HCT116 (cell line): ENCODE data around the gene MICAL3. TPM values are rescaled to one million over a fixed set of nuclear protein-coding genes. Genes with fewer than 3 reads are reported as not detected.

Experiments
- ATAC-seq: fragments of 200-7000 bp; cut with Tn5 transposase; 2 replicates; pipeline ENCODE4 v1.9.1; 2020; ENCODE audit warnings: mild to moderate bottlenecking, moderate library complexity
- BruUV-seq: library from RNA; stranded (reverse); fragments of 400-500 nt; replicated peaks from 2 replicates; lab custom pipeline; 2021; lab: Mats Ljungman, UMichigan
- CTCF ChIA-PET: fragments of 300-600 bp; sonication (Branson Sonifier 250); formaldehyde crosslinking; loops from one replicate; lab custom pipeline; 2021; ENCODE audit warnings: antibody characterized with exemption; lab: Charles Lee
- POLR2A ChIA-PET: fragments of 300-600, 350-600 bp; sonication (Branson Sonifier 250); formaldehyde crosslinking; loops from one replicate; lab custom pipeline; 2021; ENCODE audit warnings: antibody characterized with exemption; lab: Charles Lee
- RAD21 ChIA-PET, 2 experiments: fragments of 300-600 bp; sonication (Branson Sonifier 250); formaldehyde crosslinking; loops; one replicate each; lab custom pipeline; 2023; ENCODE audit warnings: low total read pairs in 2 of 2; ENCODE audit not compliant: uncharacterized antibody in 2 of 2, unreplicated experiment in 2 of 2, low non-redundant PET in 1 of 2; lab: Charles Lee
- DNase-seq: peaks from one replicate; pipeline ENCODE4 v3.0.0-alpha.2; 2010; ENCODE audit warnings: low read depth, low spot score
- H2AFZ ChIP-seq: fragments of 200-600 bp; shearing (Covaris generic), sonication (generic); 2 replicates; pipeline ENCODE4 v1.6.1; 2017; ENCODE audit warnings: low read depth, mixed run types, mixed read lengths, antibody characterized with exemption, low read length; ENCODE audit not compliant: poor library complexity, severe bottlenecking
- H3K27ac ChIP-seq: 2 replicates; pipeline ENCODE4 v1.5.1; 2012; ENCODE audit warnings: low read depth, low read length
- H3K27me3 ChIP-seq: fragments of 200-600 bp; sonication (generic); 2 replicates; pipeline ENCODE4 v1.6.1; 2016; ENCODE audit warnings: mixed run types, low read length, mixed read lengths; ENCODE audit not compliant: insufficient read depth
- H3K36me3 ChIP-seq, 2 experiments: fragments of 200-500 bp in 1 of 2; fragments of 200-600 bp in 1 of 2; sonication (Bioruptor generic) in 1 of 2; sonication (generic) in 1 of 2; 2 replicates each; pipeline versions ENCODE4 v1.5.1 to v1.6.1; 2014 to 2016; ENCODE audit warnings: low read length in 2 of 2, inconsistent platforms in 1 of 2, mixed read lengths in 1 of 2, mixed run types in 1 of 2; ENCODE audit not compliant: insufficient read depth in 2 of 2, control insufficient read depth in 1 of 2
- H3K4me1 ChIP-seq, 2 experiments: fragments of 200-600 bp in 1 of 2; sonication (generic) in 1 of 2; 2 replicates each; pipeline versions ENCODE4 v1.5.1 to v1.6.1; 2012 to 2017; ENCODE audit warnings: low read length in 2 of 2, inconsistent platforms in 1 of 2, mild to moderate bottlenecking in 1 of 2, mixed read lengths in 1 of 2, mixed run types in 1 of 2, moderate library complexity in 1 of 2; ENCODE audit not compliant: insufficient read depth in 2 of 2, control insufficient read depth in 1 of 2
- H3K4me2 ChIP-seq: fragments of 200-600 bp; sonication (generic); 2 replicates; pipeline ENCODE4 v1.6.1; 2017; ENCODE audit warnings: mixed run types, low read length, mixed read lengths
- H3K4me3 ChIP-seq, 2 experiments: fragments of 200-600 bp in 1 of 2; sonication (generic) in 1 of 2; replicated peaks in 1 of 2; 2 replicates each; pipeline ENCODE4 v1.5.1; 2011 to 2016; ENCODE audit warnings: low read length in 2 of 2, control low read depth in 1 of 2, low read depth in 1 of 2, mild to moderate bottlenecking in 1 of 2, mixed read lengths in 1 of 2, mixed run types in 1 of 2
- H3K79me2 ChIP-seq: fragments of 200-600 bp; sonication (generic); 2 replicates; pipeline ENCODE4 v1.6.1; 2017; ENCODE audit warnings: mild to moderate bottlenecking, mixed run types, low read length, moderate library complexity, mixed read lengths; ENCODE audit not compliant: insufficient read depth
- H3K9ac ChIP-seq: fragments of 200-600 bp; sonication (generic); 2 replicates; pipeline ENCODE4 v1.6.1; 2016; ENCODE audit warnings: low read length, mixed read lengths
- H3K9me2 ChIP-seq: fragments of 200-600 bp; sonication (generic), shearing (Covaris generic); 2 replicates; pipeline ENCODE4 v1.6.1; 2017; ENCODE audit warnings: mixed run types, mild to moderate bottlenecking, moderate library complexity; ENCODE audit not compliant: insufficient read depth
- H3K9me3 ChIP-seq, 2 experiments: fragments of 200-500 bp in 1 of 2; fragments of 200-600 bp in 1 of 2; sonication (Bioruptor generic) in 1 of 2; sonication (generic) in 1 of 2; 2 replicates each; pipeline ENCODE4 v1.6.1; 2014 to 2017; ENCODE audit warnings: low read length in 2 of 2, mixed read lengths in 2 of 2, inconsistent platforms in 1 of 2, low read depth in 1 of 2, mild to moderate bottlenecking in 1 of 2, mixed run types in 1 of 2, moderate library complexity in 1 of 2; ENCODE audit not compliant: control insufficient read depth in 1 of 2, insufficient read depth in 1 of 2
- H4K20me1 ChIP-seq: fragments of 200-600 bp; sonication (generic), shearing (Covaris generic); 2 replicates; pipeline ENCODE4 v1.6.1; 2017; ENCODE audit warnings: mixed run types, mild to moderate bottlenecking, moderate library complexity; ENCODE audit not compliant: insufficient read depth
- ATF3 ChIP-seq: IDR thresholded peaks from 2 replicates; pipeline ENCODE4 v1.6.1; 2012
- CBX3 ChIP-seq: IDR thresholded peaks from 2 replicates; pipeline ENCODE4 v1.6.1; 2012; ENCODE audit warnings: low read depth
- CTCF ChIP-seq, 3 experiments: fragments of 200-600 bp in 1 of 3; sonication (generic) in 1 of 3; IDR thresholded peaks in 2 of 3; conservative IDR thresholded peaks in 1 of 3; 2 replicates each; pipeline ENCODE4 v1.5.1; 2012 to 2017; ENCODE audit warnings: low read depth in 2 of 3, low read length in 2 of 3, antibody characterized with exemption in 1 of 3, borderline replicate concordance in 1 of 3, control low read depth in 1 of 3, mild to moderate bottlenecking in 1 of 3, mixed read lengths in 1 of 3, mixed run types in 1 of 3, moderate library complexity in 1 of 3; ENCODE audit not compliant: insufficient read depth in 1 of 3
- EGR1 ChIP-seq: IDR thresholded peaks from 2 replicates; pipeline ENCODE4 v1.6.1; 2012; ENCODE audit warnings: low read depth
- ELF1 ChIP-seq: IDR thresholded peaks from 2 replicates; pipeline ENCODE4 v1.6.1; 2012; ENCODE audit warnings: low read depth, borderline replicate concordance
- EZH2 ChIP-seq: fragments of 200-600 bp; sonication (generic); IDR thresholded peaks from 2 replicates; pipeline ENCODE4 v1.6.1; 2017; ENCODE audit warnings: antibody characterized with exemption, mixed run types
- EZH2phosphoT487 ChIP-seq: fragments of 200-600 bp; IDR thresholded peaks from 2 replicates; pipeline ENCODE4 v1.6.1; 2018; ENCODE audit warnings: antibody characterized with exemption, borderline replicate concordance
- JUND ChIP-seq: IDR thresholded peaks from 2 replicates; pipeline ENCODE4 v1.6.1; 2012
- MAX ChIP-seq: IDR thresholded peaks from 2 replicates; pipeline ENCODE4 v1.6.1; 2012
- POLR2A ChIP-seq: IDR thresholded peaks from 2 replicates; pipeline ENCODE4 v1.7.0; 2011; ENCODE audit warnings: borderline replicate concordance; ENCODE audit not compliant: insufficient read depth, insufficient read length; ENCODE audit errors: extremely low read depth
- POLR2AphosphoS5 ChIP-seq: IDR thresholded peaks from 2 replicates; pipeline ENCODE4 v1.6.1; 2011; ENCODE audit warnings: mild to moderate bottlenecking, low read depth, low read length, moderate library complexity
- RAD21 ChIP-seq: IDR thresholded peaks from 2 replicates; pipeline ENCODE4 v1.6.1; 2012; ENCODE audit warnings: low read depth, mild to moderate bottlenecking
- REST ChIP-seq: IDR thresholded peaks from 2 replicates; pipeline ENCODE4 v1.6.1; 2012; ENCODE audit warnings: low read depth
- SIN3A ChIP-seq: IDR thresholded peaks from 2 replicates; pipeline ENCODE4 v1.6.1; 2012; ENCODE audit warnings: low read depth
- SP1 ChIP-seq: IDR thresholded peaks from 2 replicates; pipeline ENCODE4 v1.6.1; 2012; ENCODE audit warnings: low read depth
- SRF ChIP-seq: IDR thresholded peaks from 2 replicates; pipeline ENCODE4 v1.6.1; 2012; ENCODE audit warnings: low read depth
- TCF7L2 ChIP-seq: IDR thresholded peaks from 2 replicates; pipeline ENCODE4 v1.7.0; 2011; ENCODE audit warnings: borderline replicate concordance, inconsistent platforms; ENCODE audit not compliant: insufficient read depth, insufficient read length; ENCODE audit errors: extremely low read depth
- YY1 ChIP-seq: IDR thresholded peaks from 2 replicates; pipeline ENCODE4 v1.6.1; 2011; ENCODE audit warnings: low read length, low read depth, moderate library complexity, mild to moderate bottlenecking; ENCODE audit not compliant: insufficient replicate concordance; ENCODE audit errors: extremely low read depth
- ZFX ChIP-seq: fragments of 450-650 bp; IDR thresholded peaks from 2 replicates; pipeline ENCODE4 v1.6.1; 2017
- ZNF274 ChIP-seq: fragments of 200-500 bp; sonication (Bioruptor generic); IDR thresholded peaks from 2 replicates; pipeline ENCODE4 v1.6.1; 2014; ENCODE audit warnings: mild to moderate bottlenecking, low read depth, low read length, inconsistent platforms
- intact Hi-C: fragments of 100-400 bp; cut with micrococcal nuclease; formaldehyde crosslinking; loops from 2 replicates; pipeline ENCODE4 v1.10.0; 2022
- total RNA-seq: library from RNA; stranded (reverse); gene quantifications from one replicate; pipeline ENCODE4 v1.2.1, GENCODE V29; 2021; ENCODE audit not compliant: unreplicated experiment

MICAL3 gene
- total RNA-seq, 1 experiment from 2014 or later, result 30.8 TPM

- no TSS peak for BruUV-seq
- RAD21 ChIA-PET, result interaction anchor here in 1 of 2 experiments (0.9 kb wide), 1 partner anchor 12 kb away, joined by 3 read pairs; no protein-coding TSS in a partner anchor
- Histone ChIP-seq H4K20me1 (no peaks in the 10 kb centered on the region), H3K79me2 (peaks cover 44% of the 10 kb centered on the region), H3K27ac (peak overlapping the region; percentile 87; the same call in 1 of the 2 replicates), H3K27me3 (no peaks in the 10 kb centered on the region), H3K36me3 (no peaks in the 10 kb centered on the region), H3K4me2 (peak overlapping the region; percentile 97), H3K9me2 (no peaks in the 10 kb centered on the region), H3K9ac (peak overlapping the region; percentile 79), H3K4me3 (peak overlapping the region; percentile 65 to 86), H2AFZ (no peak overlapping the region), H3K9me3 (no peaks in the 10 kb centered on the region), H3K4me1 (peaks cover 19 to 21% of the 10 kb centered on the region in 2 experiments)
- intact Hi-C loops, result no loop called here
- DNase-seq (no peak), ATAC-seq (peak; percentile 31)
- CTCF ChIA-PET, result interaction anchor here (1.0 to 1.7 kb wide), 4 partner anchors 12 to 601 kb away, joined by 3 to 8 read pairs (median 5); no protein-coding TSS in a partner anchor
- POLR2A ChIA-PET, result interaction anchor here (0.7 to 1.2 kb wide), 2 partner anchors 31 to 86 kb away, joined by 3 to 4 read pairs; no protein-coding TSS in a partner anchor
- TF ChIP-seq SRF (no peak), EGR1 (no peak), EZH2phosphoT487 (no peak), POLR2A (no peak), CTCF (IDR thresholded peaks at IDR 0.05 in 2 of 3, conservative IDR thresholded peaks at IDR 0.05 in 1 of 3; ENCODE audit: borderline replicate concordance in 1 of 3, insufficient read depth in 1 of 3, low read depth in 2 of 3, low read length in 2 of 3) (no peak), ZNF274 (no peak), REST (no peak), SP1 (no peak), ELF1 (no peak), ZFX (no peak), JUND (no peak), SIN3A (no peak), YY1 (no peak), MAX (no peak), CBX3 (no peak), POLR2AphosphoS5 (no peak), RAD21 (no peak), EZH2 (no peak), ATF3 (no peak), TCF7L2 (no peak)
Measured at GRCh38 chr22:17772958-17773605, 251.3 kb downstream of the MICAL3 start.
